Testis (tissue), 3 donors: Measurements from ENCODE around the gene SHROOM3. TPM values are rescaled to one million over a fixed set of nuclear protein-coding genes. Genes with fewer than 3 reads are reported as not detected.
A peak's percentile ranks its signal among the peaks of the same experiment; 100 is the strongest.

Experiments
- DNase-seq: peaks from one replicate; pipeline ENCODE4 v3.0.0-alpha.2; 2019
- H3K27ac ChIP-seq, 2 donors: fragments of 200-600 bp; sonication (generic); one replicate each; pipeline ENCODE4 v1.5.1; 2019
- H3K27me3 ChIP-seq: fragments of 200-600 bp; sonication (generic); one replicate; pipeline ENCODE4 v1.5.1; 2019
- H3K36me3 ChIP-seq: fragments of 200-600 bp; sonication (generic); one replicate; pipeline ENCODE4 v1.5.1; 2017; ENCODE audit warnings: low read depth; ENCODE audit errors: missing control alignments
- H3K4me1 ChIP-seq: fragments of 200-600 bp; sonication (generic); one replicate; pipeline ENCODE4 v1.5.1; 2019
- H3K4me3 ChIP-seq, 2 donors: fragments of 200-600 bp; sonication (generic); one replicate each; pipeline ENCODE4 v1.5.1; 2017 to 2019
- H3K9me3 ChIP-seq: fragments of 200-600 bp; sonication (generic); one replicate; pipeline ENCODE4 v1.5.1; 2017
- CTCF ChIP-seq, 3 experiments: fragments of 450-650 bp in 2 of 3; fragments of 200-600 bp in 1 of 3; sonication (generic) in 1 of 3; IDR thresholded peaks; one replicate each; pipeline ENCODE4 v1.5.1; 2016 to 2019; ENCODE audit warnings: antibody characterized with exemption in 3 of 3, mild to moderate bottlenecking in 2 of 3, moderate library complexity in 1 of 3
- POLR2A ChIP-seq: fragments of 450-650 bp; IDR thresholded peaks from one replicate; pipeline ENCODE4 v1.6.1; 2017; ENCODE audit warnings: antibody characterized with exemption, mild to moderate bottlenecking, moderate library complexity
- WGBS, 2 donors: methylation state at CpG; one replicate each; pipeline ENCODE4 v1.1.5; 2018; 5-methylcytosine and 5-hydroxymethylcytosine counted together
- intact Hi-C: fragments of 100-400 bp; cut with DNase I; formaldehyde crosslinking; loops from one replicate; pipeline ENCODE4 v1.15.1; 2023; ENCODE audit warnings: low total_unique reads
- polyA plus RNA-seq: library from polyadenylated mRNA; stranded (reverse); fragments of 350-450 nt; fragmentation: Illumina TruSeq; extraction: RNeasy Lipid Tissue Mini Kit (QIAGEN cat#74804); gene quantifications from one replicate; pipeline ENCODE4 v1.2.3, GENCODE V29; 2014; ENCODE audit warnings: low read depth, low replicate concordance; ENCODE audit not compliant: insufficient read depth
- total RNA-seq, 2 donors: library from RNA; depleted of rRNA; stranded (reverse); fragments of >200 nt; gene quantifications; one replicate each; pipeline ENCODE4 v1.2.3, GENCODE V29; 2016

Gene SHROOM3
- total and polyA plus RNA-seq, 3 donors from 2014 or later: 3.9 to 7.2 (median 6.4) TPM

GRCh38 chr4:76722838-76723237, 287.8 kb downstream of the SHROOM3 start:
- Histone ChIP-seq H3K36me3 (no peaks in the 10 kb centered on the region), H3K4me1 (peaks cover 10% of the 10 kb centered on the region), H3K4me3 (no peak overlapping the region), H3K9me3 (no peaks in the 10 kb centered on the region), H3K27ac (no peak overlapping the region), H3K27me3 (no peaks in the 10 kb centered on the region)
- no peak for DNase-seq
- no peak for TF ChIP-seq CTCF (IDR thresholded peaks at IDR 0.05)
- TF ChIP-seq POLR2A: no peak
- 71 to 74% methylated on average over 4 of the region's 4 CpGs for WGBS, 2 donors
- intact Hi-C loops: no loop called here

- no peak overlapping the region for H3K27ac ChIP-seq
- H3K9me3 ChIP-seq: no peaks in the 10 kb centered on the region
- TF ChIP-seq POLR2A (no peak), CTCF (IDR thresholded peaks at IDR 0.05) (no peak)
- intact Hi-C loops: no loop called here
- no peak for DNase-seq
- no peaks in the 10 kb centered on the region for H3K27me3 ChIP-seq
- H3K4me1 ChIP-seq: peaks cover 10% of the 10 kb centered on the region
- H3K36me3 ChIP-seq: no peaks in the 10 kb centered on the region
- H3K4me3 ChIP-seq: no peak overlapping the region
These were observed 288.3 kb downstream of the SHROOM3 start for GRCh38 chr4:76723373-76723772.

- H3K4me3 ChIP-seq: no peak overlapping the region
- no peaks in the 10 kb centered on the region for H3K27me3 ChIP-seq
- TF ChIP-seq CTCF (IDR thresholded peaks at IDR 0.05) (no peak), POLR2A (no peak)
- peaks cover 10% of the 10 kb centered on the region for H3K4me1 ChIP-seq
- DNase-seq: peak; percentile 46
- intact Hi-C loops: no loop called here
- H3K36me3 ChIP-seq: no peaks in the 10 kb centered on the region
- WGBS, 2 donors: 33 to 44% methylated on average over 2 of the region's 2 CpGs
- no peak overlapping the region for H3K27ac ChIP-seq
- H3K9me3 ChIP-seq: no peaks in the 10 kb centered on the region
These were observed 288.9 kb downstream of the SHROOM3 start for GRCh38 chr4:76723924-76724323.

- no peak for TF ChIP-seq POLR2A
- TF ChIP-seq CTCF (IDR thresholded peaks at IDR 0.05): no peak
- Histone ChIP-seq H3K4me3 (no peak overlapping the region), H3K27ac (no peak overlapping the region), H3K4me1 (peaks cover 10% of the 10 kb centered on the region), H3K27me3 (no peaks in the 10 kb centered on the region), H3K36me3 (no peaks in the 10 kb centered on the region), H3K9me3 (no peaks in the 10 kb centered on the region)
- 80 to 85% methylated on average over 2 of the region's 2 CpGs for WGBS, 2 donors
- intact Hi-C loops: no loop called here
- DNase-seq: no peak
These were observed 290.0 kb downstream of the SHROOM3 start for GRCh38 chr4:76725039-76725438.

GRCh38 chr4:76726176-76726575, 291.1 kb downstream of the SHROOM3 start:
- 91 to 100% methylated on average over 1 of the region's 1 CpG for WGBS, 2 donors
- Histone ChIP-seq H3K9me3 (no peaks in the 10 kb centered on the region), H3K27me3 (no peaks in the 10 kb centered on the region), H3K27ac (no peak overlapping the region), H3K4me3 (no peak overlapping the region), H3K4me1 (peaks cover 10% of the 10 kb centered on the region), H3K36me3 (no peaks in the 10 kb centered on the region)
- no peak for DNase-seq
- intact Hi-C loops: no loop called here
- TF ChIP-seq POLR2A (no peak), CTCF (IDR thresholded peaks at IDR 0.05) (no peak)
